Measurements from ENCODE around the gene CSNK1G3. TPM values are rescaled to one million over a fixed set of nuclear protein-coding genes. Genes with fewer than 3 reads are reported as not detected.
"Not testable (repeated sequence)": the region's sequence is repeated elsewhere in the genome, so short reads cannot be mapped to it uniquely, and the experiment has no call there.

CSNK1G3 gene
- total RNA-seq: 10 to 100 TPM; 18.4 to 50.2 TPM

GRCh38 chr5:123511648-123512605 is at the start of gene CSNK1G3:
Gene CSNK1G3, plus strand, starts transcription at chr5:123512177. Its CDS starts 33,487 bp downstream, at chr5:123545664.
- TF ChIP-seq CTCF (IDR thresholded peaks at IDR 0.05): no peak
- ATAC-seq (ENCODE audit: insufficient number of reproducible peaks, low FRiP score, low read depth) (peak; percentile 98), DNase-seq (ENCODE audit: low spot score) (peak; percentile 90)
- Histone ChIP-seq H3K9me3 (no peaks in the 10 kb centered on the region), H3K4me3 (peak within 1 kb of the TSS; percentile 91), H3K36me3 (no peaks in the 10 kb centered on the region), H3K27ac (peak within 1 kb of the TSS; percentile 90 to 96), H3K4me1 (ENCODE audit: control insufficient read depth in 1 of 2, low read depth in 2 of 2) (peaks cover 10 to 28% of the 10 kb centered on the region in 2 donors), H3K27me3 (replicated peaks; ENCODE audit: insufficient read depth) (no peaks in the 10 kb centered on the region)

- H3K36me3 ChIP-seq; H3K4me3 ChIP-seq; H3K27ac ChIP-seq; ATAC-seq (ENCODE audit: insufficient number of reproducible peaks, low FRiP score, low read depth); H3K4me1 ChIP-seq (ENCODE audit: control insufficient read depth in 1 of 2, low read depth in 2 of 2); DNase-seq (ENCODE audit: low spot score); H3K9me3 ChIP-seq; H3K27me3 ChIP-seq (replicated peaks; ENCODE audit: insufficient read depth): not testable (repeated sequence)
These were observed 45.1 kb upstream of the CSNK1G3 start for GRCh38 chr5:123466839-123467238.

GRCh38 chr5:123471385-123471784 is 40.6 kb upstream of the CSNK1G3 start:
- Histone ChIP-seq H3K4me1 (ENCODE audit: control insufficient read depth in 1 of 2, low read depth in 2 of 2) (no peaks in the 10 kb centered on the region), H3K4me3 (no peak overlapping the region), H3K36me3 (no peaks in the 10 kb centered on the region), H3K27me3 (replicated peaks; ENCODE audit: insufficient read depth) (no peaks in the 10 kb centered on the region), H3K9me3 (no peaks in the 10 kb centered on the region), H3K27ac (no peak overlapping the region)
- no peak for DNase-seq (ENCODE audit: low spot score)
- TF ChIP-seq CTCF (IDR thresholded peaks at IDR 0.05): no peak
- no peak for ATAC-seq (ENCODE audit: insufficient number of reproducible peaks, low FRiP score, low read depth)

- DNase-seq (ENCODE audit: low spot score): no peak
- no peak for TF ChIP-seq CTCF (IDR thresholded peaks at IDR 0.05)
- no peak for ATAC-seq (ENCODE audit: insufficient number of reproducible peaks, low FRiP score, low read depth)
- H3K27ac ChIP-seq: no peak overlapping the region
- H3K36me3 ChIP-seq: no peaks in the 10 kb centered on the region
- H3K4me3 ChIP-seq: no peak overlapping the region
- no peaks in the 10 kb centered on the region for H3K9me3 ChIP-seq
- H3K4me1 ChIP-seq (ENCODE audit: control insufficient read depth in 1 of 2, low read depth in 2 of 2): no peaks in the 10 kb centered on the region
- no peaks in the 10 kb centered on the region for H3K27me3 ChIP-seq (replicated peaks; ENCODE audit: insufficient read depth)
These were observed 39.6 kb upstream of the CSNK1G3 start for GRCh38 chr5:123472150-123472924.

GRCh38 chr5:123474228-123474627 is 37.7 kb upstream of the CSNK1G3 start:
- H3K4me3 ChIP-seq: no peak overlapping the region
- no peak for TF ChIP-seq CTCF (IDR thresholded peaks at IDR 0.05)
- no peaks in the 10 kb centered on the region for H3K36me3 ChIP-seq
- ATAC-seq (ENCODE audit: insufficient number of reproducible peaks, low FRiP score, low read depth) (no peak), DNase-seq (ENCODE audit: low spot score) (no peak)
- no peaks in the 10 kb centered on the region for H3K9me3 ChIP-seq
- no peaks in the 10 kb centered on the region for H3K27me3 ChIP-seq (replicated peaks; ENCODE audit: insufficient read depth)
- no peaks in the 10 kb centered on the region for H3K4me1 ChIP-seq (ENCODE audit: control insufficient read depth in 1 of 2, low read depth in 2 of 2)
- no peak overlapping the region for H3K27ac ChIP-seq
